ENCODE results near the gene FRRS1.

DNA sequence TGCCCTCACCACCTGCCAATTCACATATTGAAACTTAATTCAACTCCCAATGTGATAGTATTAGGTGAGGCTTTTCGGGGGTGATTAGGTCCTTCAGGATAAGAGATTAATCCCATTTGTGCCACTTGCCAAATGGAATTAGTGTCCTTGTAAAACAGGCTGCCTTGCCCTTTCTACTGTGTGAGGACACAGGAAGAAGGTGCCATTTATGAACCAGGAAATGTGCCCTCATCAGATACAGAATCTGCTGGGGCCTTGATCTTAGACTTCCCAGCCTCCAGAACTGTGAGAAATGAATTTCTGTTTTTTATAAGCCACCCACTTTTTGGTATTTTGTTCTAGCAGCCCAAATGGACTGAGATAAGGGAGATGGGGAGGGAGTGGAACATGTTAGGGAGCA lies 44.6 kb upstream of the FRRS1 start:
- TF ChIP-seq POLR2A (IDR thresholded peaks at IDR 0.05) (no peak), CTCF (IDR thresholded peaks at IDR 0.05) (no peak), EP300 (IDR thresholded peaks at IDR 0.05) (no peak)
